NCI-H1105 treated with DMSO at 0.1 percent for 48 hours (cell line): ENCODE results near the gene NES.
A peak's percentile ranks its signal among the peaks of the same experiment; 100 is the strongest.

ENCODE experiments used
- DNase-seq: peaks from one replicate; lab custom pipeline; 2025; lab: John Stamatoyannopoulos, UW

NES gene

DNA sequence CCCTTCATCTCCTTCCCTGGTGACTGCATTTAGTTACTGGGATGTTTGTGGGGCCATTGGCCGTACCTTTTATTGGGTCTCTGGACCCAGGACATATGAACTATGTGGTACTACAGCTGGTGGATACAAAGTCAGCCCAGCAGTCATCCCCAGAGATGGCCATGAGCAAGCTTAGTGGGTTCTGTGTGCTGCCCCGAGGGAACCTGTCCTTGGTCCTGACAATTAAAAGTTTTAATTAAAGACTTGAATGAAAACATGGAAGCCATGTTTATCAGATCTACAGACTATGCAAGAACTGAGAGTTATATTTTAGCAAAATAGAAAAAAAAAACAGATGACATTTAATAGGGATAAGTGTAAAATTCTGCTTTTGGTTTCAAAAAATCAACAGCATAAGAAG, 2.8 kb upstream of the NES start:
- DNase-seq = no peak

DNA sequence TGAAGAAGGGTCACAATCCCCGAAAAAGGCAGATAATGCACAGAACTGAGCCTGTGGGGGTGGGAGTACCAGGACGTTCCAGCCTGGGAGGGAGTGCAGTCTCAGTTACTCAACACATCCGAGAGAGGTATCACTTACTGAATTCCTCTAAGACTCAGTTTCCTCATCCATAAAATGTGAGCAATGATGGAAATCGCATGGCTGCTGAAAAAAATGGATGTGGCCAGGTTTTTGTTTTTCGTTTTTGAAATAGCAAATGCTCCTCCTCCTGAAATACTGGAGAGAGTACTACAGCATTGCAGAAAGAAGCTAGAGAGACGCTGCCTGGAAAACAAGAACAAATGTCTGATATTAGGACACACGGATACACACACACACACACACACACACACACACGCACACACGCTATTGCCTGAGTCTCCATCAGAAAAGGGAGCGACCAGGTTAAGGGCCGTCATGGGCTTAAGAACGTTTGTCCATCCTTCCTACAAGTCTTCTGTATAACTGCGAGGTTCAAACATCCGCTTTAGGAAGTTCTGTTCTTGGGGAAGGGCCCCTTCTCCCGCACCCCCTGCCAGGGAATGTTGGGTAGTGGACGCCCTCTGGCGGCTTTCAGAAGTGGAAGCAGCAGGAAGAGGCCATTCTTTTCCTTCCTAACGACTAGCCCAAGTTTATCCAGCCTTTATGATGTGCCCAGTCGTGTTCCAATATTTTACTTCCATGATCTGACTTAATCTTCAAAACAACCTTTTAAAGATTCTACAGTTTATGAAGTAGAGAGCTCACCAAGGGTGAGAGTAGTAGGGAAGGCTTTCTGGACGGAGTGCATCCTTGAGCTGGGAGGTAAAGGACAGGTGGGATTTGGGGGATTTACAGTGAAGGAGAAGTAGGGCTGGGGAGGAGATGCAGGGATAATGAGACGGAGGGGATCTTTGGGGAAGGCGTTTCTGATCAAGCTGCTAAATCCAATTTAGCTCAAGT, 699 bp upstream of the NES start:
- peak; percentile 68 for DNase-seq

DNA sequence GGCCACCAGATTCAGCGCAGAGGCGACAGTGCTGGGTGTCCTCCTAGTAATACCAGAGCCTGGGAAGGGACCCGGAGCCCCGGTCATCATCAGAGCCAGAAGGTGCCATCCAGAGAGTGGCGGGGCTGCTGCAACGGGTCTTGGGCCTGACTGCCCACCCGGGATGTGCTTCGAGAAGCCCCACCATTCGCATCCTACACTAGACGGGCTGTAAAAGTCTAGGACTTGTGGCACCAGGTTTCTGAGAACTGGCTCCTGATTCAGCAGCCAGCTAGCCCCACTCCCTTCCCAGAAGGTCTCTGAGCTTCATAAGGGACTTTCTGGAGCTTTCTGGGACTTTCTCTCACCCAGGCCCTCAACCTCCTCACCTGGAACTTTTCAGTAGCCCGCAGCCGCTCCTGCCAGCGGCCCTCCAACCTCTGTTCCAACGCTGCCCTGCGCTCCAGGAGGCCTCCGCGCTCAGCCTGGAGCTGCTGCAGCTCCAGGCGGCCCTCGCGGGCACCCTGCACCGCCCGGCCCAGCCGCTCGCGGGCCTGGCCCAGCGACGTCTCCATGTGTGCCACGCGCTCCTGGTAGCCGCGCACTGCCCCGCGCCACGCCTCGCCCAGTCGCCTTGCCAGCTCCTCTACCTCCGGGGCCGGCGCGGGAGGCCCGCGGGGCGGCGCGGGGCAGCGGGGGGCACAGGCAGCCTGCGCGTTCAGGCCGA, 940 bp downstream of the NES start:
- no peak for DNase-seq

DNA sequence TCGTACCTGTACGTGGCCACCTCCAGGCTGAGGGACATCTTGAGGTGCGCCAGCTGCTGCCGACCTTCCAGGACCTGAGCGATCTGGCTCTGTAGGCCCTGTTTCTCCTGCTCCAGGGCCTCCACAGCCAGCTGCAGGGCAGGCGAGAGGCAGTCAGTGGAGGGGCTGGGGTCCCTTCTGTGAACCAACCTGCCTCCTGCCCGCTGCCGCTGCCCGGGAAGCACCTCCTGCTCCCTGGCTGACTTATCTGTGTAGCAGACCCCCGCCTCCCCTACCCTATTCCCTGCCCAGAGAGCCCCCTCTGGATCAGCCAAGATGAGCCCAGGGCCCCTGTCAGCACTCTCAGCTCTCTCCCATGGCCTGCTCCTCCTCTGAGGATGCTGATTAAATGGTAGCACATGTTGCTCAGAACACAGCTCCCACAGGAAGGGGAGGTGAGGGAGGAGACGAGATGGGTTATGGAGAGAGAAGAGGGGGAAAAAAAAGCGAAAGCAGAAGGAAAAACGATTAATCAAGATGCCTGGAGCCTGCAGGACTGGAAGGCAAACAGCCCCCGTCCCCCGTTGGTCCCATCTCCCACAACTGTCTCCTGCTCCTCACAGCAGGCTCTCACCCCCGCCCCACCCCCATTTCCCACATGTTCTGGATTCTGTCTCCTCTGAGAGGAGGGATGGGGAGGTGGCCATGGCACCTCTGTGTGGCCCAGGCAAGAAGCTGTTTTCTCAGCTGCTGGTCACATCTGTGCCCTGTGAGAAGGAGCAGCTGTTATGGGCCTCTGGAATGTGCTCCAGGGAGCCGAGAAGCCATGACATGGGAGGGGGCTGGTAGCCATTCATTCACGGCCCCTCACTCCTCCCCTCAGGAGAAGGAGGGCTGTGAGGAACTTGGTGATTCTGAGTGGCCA, 1.7 kb downstream of the NES start:
- no peak for DNase-seq

DNA sequence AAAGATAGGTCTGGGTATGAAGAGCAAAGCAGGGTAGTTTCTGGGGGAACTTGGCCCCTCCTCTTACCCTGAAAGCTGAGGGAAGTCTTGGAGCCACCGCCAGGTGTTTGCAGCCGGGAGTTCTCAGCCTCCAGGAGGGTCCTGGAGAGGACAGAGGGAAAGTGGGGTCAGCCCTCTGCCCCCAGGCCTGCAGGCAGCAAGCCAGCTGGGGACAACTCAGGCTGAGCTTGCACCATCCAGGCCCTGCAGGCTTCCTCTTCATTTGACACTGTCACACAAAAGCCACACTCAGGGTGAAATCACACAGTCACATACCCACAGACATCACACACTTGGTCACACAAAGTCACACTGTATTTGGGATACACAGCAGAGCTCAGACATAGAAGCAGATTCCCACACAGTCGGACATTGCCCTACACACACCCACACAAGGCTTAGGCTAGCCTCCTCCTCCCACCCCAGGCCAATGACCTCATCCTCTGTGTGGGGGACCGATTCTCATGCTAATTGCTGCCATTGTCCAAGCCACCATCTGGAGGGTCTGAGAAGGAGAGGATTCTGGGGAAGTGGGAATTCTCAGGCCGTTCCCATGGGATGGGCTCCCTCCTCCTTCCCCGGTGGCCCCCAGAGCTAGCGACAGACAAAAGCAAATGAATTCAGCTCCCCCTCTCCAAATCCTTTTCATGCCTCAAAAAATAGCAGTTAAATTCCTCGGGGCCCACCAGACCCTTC, 3.7 kb downstream of the NES start:
- no peak for DNase-seq

DNA sequence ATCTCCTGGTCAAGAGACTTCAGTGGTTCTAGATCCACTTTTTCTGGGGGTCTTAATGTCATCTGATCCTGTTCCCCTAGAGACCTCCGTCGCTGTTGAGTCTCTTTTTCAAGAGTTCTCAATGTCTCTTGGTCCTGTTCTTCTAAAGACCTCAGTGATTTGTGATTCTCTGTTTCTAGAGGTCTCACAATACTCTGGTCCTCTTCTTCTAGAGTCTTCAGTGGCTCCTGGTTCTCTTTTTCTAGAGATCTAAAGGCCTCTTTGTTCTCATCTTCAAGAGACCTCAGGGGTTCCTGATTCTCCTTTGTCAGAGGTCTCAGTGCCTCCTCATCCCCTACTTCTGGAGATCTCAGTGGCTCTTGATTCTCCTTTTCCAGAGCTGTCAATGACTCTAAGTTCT, 5.4 kb downstream of the NES start:
- DNase-seq = no peak

DNA sequence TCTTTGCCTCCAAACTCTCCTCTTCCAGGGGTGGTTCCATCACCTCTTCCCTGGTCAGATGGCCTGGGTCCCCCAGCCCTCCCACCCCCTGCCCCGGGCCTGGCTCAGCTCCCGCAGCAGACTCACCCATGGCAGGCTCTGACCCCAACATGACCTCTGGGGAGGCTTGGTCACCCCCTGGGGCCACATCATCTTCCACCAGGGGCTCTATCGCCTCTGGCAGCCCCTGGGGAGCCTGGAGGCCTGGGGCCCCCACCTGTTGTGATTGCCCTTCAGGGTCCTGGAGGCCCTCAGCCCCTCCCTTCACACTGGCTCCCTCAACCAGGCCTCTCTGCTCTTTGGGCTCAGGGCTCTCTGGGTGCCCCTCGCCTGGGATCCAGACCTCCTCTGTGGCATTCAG, 6.4 kb downstream of the NES start:
- DNase-seq = no peak

DNA sequence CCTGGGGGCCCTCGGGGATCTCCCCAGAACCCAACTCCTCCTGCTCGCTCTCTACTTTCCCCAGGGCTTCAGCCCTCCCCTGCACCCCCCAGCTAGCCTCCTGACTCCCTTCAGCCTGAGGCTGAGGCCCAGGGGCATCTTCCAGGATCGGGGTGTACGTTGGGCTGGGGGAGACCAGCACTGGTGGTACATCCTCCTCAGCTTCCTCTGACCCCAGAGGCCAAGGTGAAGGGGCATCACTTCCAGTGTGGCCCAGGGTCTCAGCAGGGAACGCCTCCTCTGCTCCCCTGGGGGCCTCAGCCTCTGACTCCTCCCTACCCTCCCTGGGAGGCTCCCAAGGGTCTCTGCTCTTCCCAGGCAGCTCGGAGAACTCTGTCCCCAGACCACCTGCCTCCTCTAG, 6.8 kb downstream of the NES start:
- no peak for DNase-seq

DNA sequence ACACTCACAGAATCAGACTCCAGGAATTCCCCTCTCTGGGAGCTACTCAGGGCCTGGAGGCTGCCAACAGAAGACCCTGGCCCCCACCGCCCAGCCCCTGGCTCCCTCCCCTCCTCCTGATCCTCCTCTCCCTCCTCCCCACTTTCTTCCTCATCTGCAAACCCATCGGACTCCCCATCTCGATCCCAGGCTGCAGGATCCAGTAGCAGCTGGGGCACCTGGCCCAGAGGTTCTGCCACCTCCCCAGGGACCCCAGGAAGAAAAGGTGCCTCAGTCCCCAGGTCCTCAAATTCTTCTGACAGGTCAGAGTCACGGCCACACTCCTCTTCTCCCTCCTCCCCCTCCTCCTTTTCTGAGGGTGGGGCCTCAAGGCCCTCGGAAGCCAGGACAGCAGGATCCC, 7.4 kb downstream of the NES start:
- DNase-seq = no peak

DNA sequence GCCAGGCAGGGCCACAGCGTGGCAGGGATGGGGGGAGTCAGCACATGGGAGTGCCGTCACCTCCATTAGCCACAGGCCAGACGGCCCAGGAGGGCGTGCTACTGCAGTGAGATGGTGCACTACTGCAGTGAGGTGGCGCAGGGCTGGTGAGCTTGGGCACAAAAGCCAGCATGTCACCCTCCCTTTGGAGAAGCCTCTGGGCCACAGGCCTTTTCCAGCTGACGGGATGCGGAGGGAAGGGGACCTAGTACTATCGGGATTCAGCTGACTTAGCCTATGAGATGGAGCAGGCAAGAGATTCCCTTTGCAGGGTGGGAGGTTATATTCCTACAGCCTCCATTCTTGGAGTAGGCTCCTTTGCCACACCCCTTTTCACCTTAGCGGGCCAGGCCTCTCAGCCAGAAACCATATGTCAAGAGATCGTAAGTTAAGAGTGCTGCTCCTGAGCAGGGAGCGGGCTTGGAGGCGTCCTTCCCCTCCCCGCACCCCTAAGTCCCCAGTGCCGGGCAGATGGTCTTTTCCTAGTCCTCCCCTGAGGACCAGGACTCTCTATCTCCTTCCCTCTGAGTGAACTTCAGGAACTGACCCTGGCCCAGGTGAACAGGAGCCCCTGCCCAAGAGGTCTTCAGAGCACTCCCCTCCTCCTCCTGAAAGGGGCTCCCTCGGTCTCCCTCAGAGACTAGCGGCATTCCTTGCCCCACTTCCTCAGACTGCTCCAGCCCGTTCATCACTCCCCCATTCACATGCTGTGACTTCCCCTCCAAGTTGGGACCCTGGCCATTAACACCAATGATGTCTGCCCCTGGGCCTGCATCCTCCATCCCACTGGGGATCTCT, 8.2 kb downstream of the NES start:
- no peak for DNase-seq

DNA sequence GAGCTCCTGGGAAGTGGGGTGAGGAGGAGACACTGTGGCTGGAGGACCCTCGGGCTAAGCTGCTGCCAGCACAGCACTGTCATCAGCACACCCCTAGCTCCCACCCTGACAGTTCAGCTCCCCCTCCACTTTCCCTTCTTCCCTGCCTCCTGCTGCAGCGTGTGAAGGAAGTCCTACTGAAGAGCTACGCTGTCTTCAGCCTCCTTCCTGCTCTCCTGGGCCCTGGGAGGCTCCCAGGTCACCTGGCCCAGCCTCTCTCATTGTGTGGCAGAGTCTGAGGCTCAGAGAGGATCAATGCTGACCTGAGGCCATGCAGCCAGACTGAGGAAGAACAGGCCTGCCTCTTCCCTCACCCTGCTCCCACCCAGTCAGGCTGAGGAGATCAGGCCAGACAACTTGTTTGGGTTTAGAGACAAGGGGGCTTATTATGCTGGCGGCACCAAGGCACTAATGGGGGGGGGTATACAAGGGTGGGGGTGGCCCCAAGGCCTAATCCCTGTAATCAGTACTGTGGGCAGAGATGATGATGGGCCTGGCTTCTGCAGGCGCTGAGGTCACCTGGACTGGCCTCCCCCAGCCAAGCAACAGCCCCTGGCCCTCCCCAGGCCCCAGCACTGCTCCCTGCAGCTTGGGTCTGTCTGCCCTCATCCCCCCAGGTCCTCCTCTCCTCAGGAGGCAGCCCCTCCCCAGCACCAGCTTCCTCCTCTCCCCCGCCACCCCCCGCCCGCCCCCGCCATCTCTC, 9.1 kb downstream of the NES start:
- no peak for DNase-seq

DNA sequence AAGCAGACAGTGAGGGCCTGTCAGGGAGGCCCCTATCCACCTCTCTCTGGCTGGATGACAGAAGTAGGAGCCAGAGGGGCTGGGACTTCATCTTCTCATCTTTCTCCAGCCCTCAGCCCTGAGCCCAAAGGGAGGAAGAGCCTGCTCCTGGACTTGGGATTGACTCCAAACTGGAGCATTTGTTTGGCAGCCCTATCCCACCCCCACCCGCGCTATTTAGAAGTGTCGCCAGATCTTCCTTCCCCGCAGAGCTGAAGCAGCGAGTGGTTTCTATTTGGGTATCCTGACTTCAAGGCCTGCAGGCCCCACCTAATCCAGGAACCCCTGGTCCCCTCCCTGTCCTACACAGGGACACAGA, 9.6 kb downstream of the NES start:
- DNase-seq = no peak

DNA sequence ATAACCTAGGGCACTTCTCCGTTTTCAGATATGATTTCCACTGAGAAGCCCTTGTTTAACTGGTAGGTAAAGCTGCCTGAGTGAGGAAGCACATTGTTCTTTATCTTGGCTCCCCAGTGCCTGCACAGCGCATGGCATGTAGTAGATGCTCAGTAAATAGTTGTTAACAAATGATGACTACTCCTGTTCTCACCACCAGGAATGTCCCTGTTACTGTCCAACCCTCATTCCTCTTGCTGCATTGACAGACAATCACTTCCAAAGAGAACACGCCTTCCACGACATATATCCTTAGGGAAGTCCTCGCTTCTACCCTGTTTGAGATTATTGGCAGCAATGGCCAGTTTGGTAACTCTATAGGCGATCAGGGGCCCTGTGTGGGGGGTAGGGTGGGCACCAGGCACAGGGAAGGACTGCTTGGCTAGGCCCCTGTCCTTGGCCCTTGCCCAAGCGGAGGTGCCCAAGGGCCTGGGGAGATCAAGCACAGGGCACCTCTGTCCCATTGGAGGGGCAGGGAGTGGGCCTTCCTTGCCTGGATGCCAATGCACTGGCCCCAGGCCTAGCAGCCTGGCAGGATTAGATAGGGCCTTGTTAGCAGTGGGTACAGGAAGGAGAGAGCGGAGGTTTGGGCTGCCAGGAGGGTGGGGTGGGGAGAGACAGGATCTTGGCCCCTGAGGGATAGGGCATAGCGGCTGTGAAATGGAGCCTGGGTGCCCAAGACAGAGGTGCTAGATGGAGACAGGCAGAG, 10.2 kb downstream of the NES start:
- DNase-seq = no peak

DNA sequence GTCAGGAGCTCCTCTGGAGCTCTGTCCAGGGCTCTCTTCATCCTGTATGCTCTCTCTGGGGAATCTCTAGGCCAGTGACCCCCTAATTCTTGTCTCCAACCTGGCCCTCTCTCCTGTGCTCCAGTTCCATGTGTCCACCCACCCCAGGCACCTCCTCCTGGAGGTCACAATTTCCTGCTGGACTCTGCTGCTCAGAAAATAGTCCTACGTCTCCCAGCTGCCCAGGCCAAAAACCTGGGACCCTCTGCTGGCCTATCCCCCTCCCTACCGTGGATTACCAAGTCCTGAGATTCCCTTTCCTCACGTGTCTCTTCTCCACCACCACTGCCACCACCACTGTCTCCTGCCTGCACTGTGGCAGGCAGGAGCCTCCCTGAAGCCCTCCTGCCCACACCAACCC, 11.7 kb downstream of the NES start:
- no peak for DNase-seq

DNA sequence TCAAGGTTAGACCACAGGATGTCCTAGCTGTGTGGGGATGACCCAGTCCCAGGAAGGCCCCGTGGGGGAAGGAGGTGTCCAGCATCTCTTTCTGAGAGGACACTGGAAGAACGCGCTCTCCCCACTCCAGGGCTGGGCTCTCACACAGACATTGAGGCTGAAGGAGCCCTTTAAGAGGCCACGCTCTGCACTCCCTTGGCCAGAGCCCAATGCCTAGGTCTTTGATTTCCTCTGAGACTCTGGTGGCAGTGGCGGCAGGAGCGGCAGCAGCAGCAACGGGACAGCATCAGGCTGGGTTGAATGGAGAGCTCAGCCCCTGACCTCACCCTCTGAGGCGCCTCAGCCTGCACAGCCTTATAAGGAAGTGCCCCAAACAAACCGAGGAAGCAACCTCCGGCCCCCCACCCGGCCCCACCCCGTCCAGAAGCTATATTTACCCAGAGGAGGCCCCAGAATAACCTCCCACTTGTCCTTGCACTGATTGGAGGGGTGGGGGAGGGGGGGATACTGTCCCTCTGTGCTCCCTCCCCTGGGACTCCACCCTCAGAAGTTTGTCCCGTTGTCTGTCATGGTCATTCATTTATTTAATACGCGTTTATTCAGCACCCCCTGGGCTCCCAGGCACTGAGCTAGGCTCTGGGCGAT, 12.3 kb downstream of the NES start:
- DNase-seq = no peak

DNA sequence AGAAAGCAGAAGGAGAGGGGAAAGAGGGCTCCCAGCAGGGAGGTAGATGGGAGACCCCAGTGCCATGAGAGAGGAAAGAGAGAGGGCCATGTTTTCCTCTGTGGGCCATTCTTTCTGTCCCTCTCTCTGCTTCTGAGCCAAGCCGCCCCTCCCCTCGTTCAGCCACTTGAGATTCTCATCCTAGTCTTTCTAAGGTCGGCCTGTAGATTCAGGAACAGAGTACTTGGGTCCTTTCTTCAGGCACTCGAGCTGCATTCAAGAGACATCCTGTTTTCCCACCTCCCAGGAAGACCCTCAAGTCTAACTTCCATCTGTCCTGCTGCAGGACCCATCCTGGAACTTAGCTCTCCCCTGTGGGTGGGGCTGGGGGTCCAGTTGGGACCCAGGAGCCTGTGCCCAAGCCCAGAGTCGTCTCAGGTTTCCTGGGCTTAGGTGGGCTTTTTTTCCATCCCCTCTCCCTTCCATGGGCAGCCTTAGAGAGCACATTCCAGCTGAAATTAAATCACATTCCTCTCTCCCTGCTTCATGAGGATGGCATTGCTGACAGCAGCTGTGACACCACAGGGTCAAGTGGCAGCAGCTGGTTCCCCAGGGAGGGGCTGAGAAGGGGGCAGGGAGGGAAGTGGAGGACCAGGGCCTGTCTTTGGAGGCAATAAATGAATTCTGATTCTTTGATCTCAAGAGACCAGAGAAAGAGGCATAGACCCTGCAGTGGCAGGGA, 13.0 kb downstream of the NES start:
- DNase-seq = no peak

DNA sequence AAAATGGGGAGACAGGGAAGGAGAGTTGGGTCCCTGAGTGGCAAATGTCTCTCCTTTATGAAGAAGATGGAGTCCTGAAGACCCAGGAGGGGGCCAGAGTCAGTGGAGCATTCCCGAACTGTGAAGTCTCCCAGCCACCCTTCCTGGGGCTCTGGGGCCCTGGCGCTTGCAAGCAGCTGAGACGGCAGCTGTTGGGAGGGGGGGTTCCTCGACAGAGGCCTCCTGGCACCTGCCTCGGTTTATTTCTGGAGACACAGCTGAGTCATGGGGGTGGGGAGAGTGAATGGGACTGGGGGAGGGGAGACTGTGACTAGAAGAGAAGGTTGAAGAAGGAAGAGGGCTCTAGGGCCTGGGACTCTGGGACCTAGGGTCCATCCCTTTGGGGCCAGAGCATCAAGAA, 14.0 kb downstream of the NES start:
- DNase-seq = no peak

DNA sequence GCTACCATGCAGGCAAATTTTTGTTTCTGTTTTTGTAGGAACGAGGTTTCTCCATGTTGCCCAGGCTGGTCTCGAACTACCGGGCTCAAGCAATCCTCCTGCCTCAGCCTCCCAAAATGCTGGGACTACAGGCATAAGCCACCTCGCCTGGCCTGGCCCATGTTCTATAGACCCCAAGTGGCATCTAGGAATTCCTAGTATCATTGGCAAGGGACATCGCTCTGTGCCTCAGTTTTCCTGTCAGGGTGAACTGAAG, 14.5 kb downstream of the NES start:
- no peak for DNase-seq
